CD4-positive, alpha-beta T cell (primary cell): ENCODE data around the gene HS6ST2. TPM values are rescaled to one million over a fixed set of nuclear protein-coding genes. Genes with fewer than 3 reads are reported as not detected.

Experiments
- ATAC-seq: fragments of 200-7000 bp; cut with Tn5 transposase; one replicate; pipeline ENCODE4 v1.10.0; 2022; ENCODE audit warnings: mild to moderate bottlenecking; ENCODE audit not compliant: poor library complexity
- CTCF ChIA-PET: fragments of 350-600 bp; sonication (Branson Sonifier 250); formaldehyde crosslinking; loops from one replicate; lab custom pipeline; 2021; ENCODE audit warnings: antibody characterized with exemption, inconsistent platforms; lab: Charles Lee
- POLR2A ChIA-PET: fragments of 350-600 bp; sonication (Branson Sonifier 250); formaldehyde crosslinking; loops from one replicate; lab custom pipeline; 2021; ENCODE audit warnings: antibody characterized with exemption, inconsistent platforms; lab: Charles Lee
- DNase-seq, 14 experiments: peaks; one replicate each; pipeline ENCODE4 v3.0.0-alpha.2; 2013 to 2020; ENCODE audit warnings: mixed read lengths in 2 of 14
- H3K27ac ChIP-seq, 2 donors: one replicate each; pipeline versions ENCODE4 v1.5.1 to v1.7.0; 2013; ENCODE audit warnings: low read length in 2 of 2, low read depth in 1 of 2, mild to moderate bottlenecking in 1 of 2
- H3K27me3 ChIP-seq, 2 experiments: 1 replicate in 1 of 2; 2 replicates in 1 of 2; pipeline versions ENCODE4 v1.6.1 to v1.7.0; 2013; ENCODE audit warnings: low read length in 2 of 2, control low read depth in 1 of 2, mild to moderate bottlenecking in 1 of 2, moderate library complexity in 1 of 2; ENCODE audit not compliant: insufficient read depth in 2 of 2, control insufficient read depth in 1 of 2
- H3K36me3 ChIP-seq: one replicate; pipeline ENCODE4 v1.6.1; 2013; ENCODE audit warnings: low read length, control low read depth; ENCODE audit not compliant: insufficient read depth
- H3K4me1 ChIP-seq: one replicate; pipeline ENCODE4 v1.6.1; 2013; ENCODE audit warnings: low read length, control low read depth; ENCODE audit not compliant: insufficient read depth
- H3K4me3 ChIP-seq: one replicate; pipeline ENCODE4 v1.5.1; 2013; ENCODE audit warnings: mild to moderate bottlenecking, low read length, moderate library complexity
- H3K9me3 ChIP-seq, 2 experiments: 1 replicate in 1 of 2; 2 replicates in 1 of 2; pipeline versions ENCODE4 v1.6.1 to v1.7.0; 2013; ENCODE audit warnings: low read length in 2 of 2, mild to moderate bottlenecking in 2 of 2, control low read depth in 1 of 2, moderate library complexity in 1 of 2; ENCODE audit not compliant: control insufficient read depth in 1 of 2, insufficient read depth in 1 of 2
- H3K27ac Mint-ChIP-seq: one replicate; pipeline ENCODE4 v1.8.0; 2020; ENCODE audit warnings: mixed read lengths
- H3K27me3 Mint-ChIP-seq: one replicate; pipeline ENCODE4 v1.8.0; 2021; ENCODE audit warnings: mixed read lengths
- H3K36me3 Mint-ChIP-seq: one replicate; pipeline ENCODE4 v1.8.0; 2021; ENCODE audit warnings: low read depth, mixed read lengths
- H3K4me1 Mint-ChIP-seq: one replicate; pipeline ENCODE4 v1.8.0; 2021; ENCODE audit warnings: low read depth, mixed read lengths
- H3K4me3 Mint-ChIP-seq: one replicate; pipeline ENCODE4 v1.8.0; 2020; ENCODE audit warnings: mild to moderate bottlenecking, mixed read lengths
- H3K9me3 Mint-ChIP-seq: one replicate; pipeline ENCODE4 v1.8.0; 2020; ENCODE audit warnings: mixed read lengths
- intact Hi-C, 2 experiments: fragments of 100-400 bp; cut with DNase I in 1 of 2; cut with micrococcal nuclease in 1 of 2; formaldehyde crosslinking; loops; one replicate each; pipeline versions ENCODE4 v1.15.1 to v1.9.0; 2023 to 2025; cut with DNase I, micrococcal nuclease
- total RNA-seq, 174 experiments: library from RNA in 2 of 174; stranded (reverse) in 2 of 174; gene quantifications; one replicate each; pipeline ENCODE4 v1.2.3 and lab custom pipeline; 2021 to 2026
- TF ChIP-seq, protein P1 (sequence below): fragments of 200-600 bp; IDR thresholded peaks from one replicate; pipeline ENCODE4 v1.8.0; 2022; ENCODE audit warnings: antibody characterized with exemption, mild to moderate bottlenecking

HS6ST2 gene
- total RNA-seq, 2 experiments from 2014 or later, result not detected

DNA sequence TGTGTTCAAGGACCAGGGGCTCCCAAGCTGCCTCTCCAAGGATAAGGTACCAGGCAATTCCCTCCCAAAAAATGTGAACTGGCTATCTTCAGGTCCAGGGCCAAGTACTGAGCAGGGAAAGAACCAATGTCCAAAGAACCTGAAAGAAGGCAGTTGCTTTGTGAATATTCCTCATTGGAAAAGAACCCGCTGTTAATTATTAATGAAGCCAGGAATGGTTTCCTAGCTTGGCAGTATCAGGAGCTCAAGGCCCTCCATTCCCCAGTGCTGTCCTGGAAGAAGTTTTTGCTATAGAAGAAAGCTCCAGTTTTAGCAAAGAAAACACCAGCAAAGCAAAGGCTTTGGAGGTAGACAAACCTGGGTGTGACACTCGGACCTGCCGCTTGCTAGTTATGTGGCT is 339.6 kb downstream of the HS6ST2 start:
- CTCF ChIA-PET, result no interaction called here
- intact Hi-C loops, result loop anchor here (5.0 kb wide), 2 partner anchors 392 to 767 kb away; no protein-coding TSS in a partner anchor
- no peaks in the 10 kb centered on the region for H3K9me3 Mint-ChIP-seq

DNA sequence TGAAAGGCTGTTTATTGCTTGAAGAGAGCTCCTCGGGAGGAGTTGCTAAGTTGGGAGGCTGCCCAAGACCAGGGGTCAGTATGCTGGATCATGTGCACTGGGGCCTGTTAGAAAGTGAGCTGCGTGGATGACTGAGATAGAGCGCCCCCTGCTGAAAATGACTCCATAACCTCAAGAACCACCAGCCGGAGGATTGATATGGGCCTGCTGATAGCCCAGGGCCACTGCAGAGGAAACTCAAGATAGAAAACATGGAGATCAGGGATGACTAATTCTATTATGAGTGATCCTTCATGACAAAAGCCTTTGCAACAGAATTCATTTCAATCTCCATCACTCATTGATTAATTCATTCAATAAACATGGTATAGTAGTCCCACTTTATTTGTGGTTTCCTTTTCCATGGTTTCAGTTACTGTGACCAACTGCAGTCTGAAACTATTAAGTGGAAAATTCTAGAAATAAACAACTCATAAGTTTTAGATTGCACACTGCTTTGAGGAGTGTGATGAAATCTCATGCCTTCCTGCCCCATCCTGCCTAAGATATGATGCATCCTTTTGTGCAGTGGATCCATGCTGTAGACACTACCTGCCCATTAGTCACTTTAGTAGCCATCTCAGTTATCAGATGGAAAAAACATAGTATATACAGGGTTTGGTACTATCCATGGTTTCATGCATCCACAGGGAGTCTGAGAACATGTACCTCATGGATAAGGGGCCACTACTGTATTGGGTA is 342.9 kb downstream of the HS6ST2 start:
- Mint-ChIP-seq H3K27me3 (no peaks in the 10 kb centered on the region), H3K9me3 (no peaks in the 10 kb centered on the region), H3K27ac (no peak overlapping the region), H3K4me3 (no peak overlapping the region), H3K4me1 (no peaks in the 10 kb centered on the region), H3K36me3 (no peaks in the 10 kb centered on the region)
- H3K27ac ChIP-seq, result no peak overlapping the region
- H3K9me3 ChIP-seq, result no peaks in the 10 kb centered on the region
- ChIA-PET CTCF (interaction anchor here (2.0 kb wide), 1 partner anchor 16 kb away, joined by 5 read pairs; no protein-coding TSS in a partner anchor), POLR2A (no interaction called here)
- H3K27me3 ChIP-seq, result no peaks in the 10 kb centered on the region
- H3K4me3 ChIP-seq, result no peak overlapping the region
- H3K4me1 ChIP-seq, result no peaks in the 10 kb centered on the region
- peak; percentile 37 for ATAC-seq
- DNase-seq, result peak in 13 of 14 experiments; percentile 8 to 69 (median 19)
- no peaks in the 10 kb centered on the region for H3K36me3 ChIP-seq
- TF ChIP-seq, protein P1, sequence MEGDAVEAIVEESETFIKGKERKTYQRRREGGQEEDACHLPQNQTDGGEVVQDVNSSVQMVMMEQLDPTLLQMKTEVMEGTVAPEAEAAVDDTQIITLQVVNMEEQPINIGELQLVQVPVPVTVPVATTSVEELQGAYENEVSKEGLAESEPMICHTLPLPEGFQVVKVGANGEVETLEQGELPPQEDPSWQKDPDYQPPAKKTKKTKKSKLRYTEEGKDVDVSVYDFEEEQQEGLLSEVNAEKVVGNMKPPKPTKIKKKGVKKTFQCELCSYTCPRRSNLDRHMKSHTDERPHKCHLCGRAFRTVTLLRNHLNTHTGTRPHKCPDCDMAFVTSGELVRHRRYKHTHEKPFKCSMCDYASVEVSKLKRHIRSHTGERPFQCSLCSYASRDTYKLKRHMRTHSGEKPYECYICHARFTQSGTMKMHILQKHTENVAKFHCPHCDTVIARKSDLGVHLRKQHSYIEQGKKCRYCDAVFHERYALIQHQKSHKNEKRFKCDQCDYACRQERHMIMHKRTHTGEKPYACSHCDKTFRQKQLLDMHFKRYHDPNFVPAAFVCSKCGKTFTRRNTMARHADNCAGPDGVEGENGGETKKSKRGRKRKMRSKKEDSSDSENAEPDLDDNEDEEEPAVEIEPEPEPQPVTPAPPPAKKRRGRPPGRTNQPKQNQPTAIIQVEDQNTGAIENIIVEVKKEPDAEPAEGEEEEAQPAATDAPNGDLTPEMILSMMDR, result peak; percentile 47
- intact Hi-C loops, result loop anchor here (1.0 to 5.0 kb wide), 3 partner anchors 323 to 763 kb away; no protein-coding TSS in a partner anchor

More for the DNA sequence above, 339.6 kb downstream of the HS6ST2 start:
- TF ChIP-seq, protein P1, result no peak
- ATAC-seq (no peak), DNase-seq (no peak)
- H3K36me3 Mint-ChIP-seq, result no peaks in the 10 kb centered on the region
- H3K4me1 Mint-ChIP-seq, result no peaks in the 10 kb centered on the region
- POLR2A ChIA-PET, result no interaction called here
- no peaks in the 10 kb centered on the region for H3K4me1 ChIP-seq
- no peak overlapping the region for H3K27ac Mint-ChIP-seq
- no peak overlapping the region for H3K4me3 ChIP-seq
- H3K27ac ChIP-seq, result no peak overlapping the region
- no peaks in the 10 kb centered on the region for H3K9me3 ChIP-seq
- no peaks in the 10 kb centered on the region for H3K27me3 Mint-ChIP-seq
- no peaks in the 10 kb centered on the region for H3K27me3 ChIP-seq
- no peaks in the 10 kb centered on the region for H3K36me3 ChIP-seq
- H3K4me3 Mint-ChIP-seq, result no peak overlapping the region

DNA sequence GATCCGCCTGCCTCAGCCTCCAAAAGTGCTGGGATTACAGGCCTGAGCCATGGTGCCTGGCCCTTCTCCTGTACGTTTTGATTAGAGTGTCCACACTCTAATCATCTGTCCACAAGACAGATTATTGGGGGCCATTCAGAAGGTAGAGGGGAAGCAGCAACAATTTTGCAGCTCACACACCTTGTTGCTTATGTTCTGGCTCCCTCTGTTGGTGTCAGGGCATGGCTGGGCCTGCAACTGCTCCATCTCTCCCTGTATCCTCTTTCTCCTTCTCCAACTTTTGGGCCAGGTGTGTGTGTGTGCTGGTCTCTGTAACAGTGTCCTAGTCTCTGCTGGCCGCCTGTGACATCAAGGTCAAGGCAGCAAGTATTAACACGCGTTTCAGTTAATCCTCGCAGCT is 344.1 kb downstream of the HS6ST2 start:
- H3K27ac Mint-ChIP-seq, result no peak overlapping the region
- no peaks in the 10 kb centered on the region for H3K36me3 ChIP-seq
- CTCF ChIA-PET, result interaction anchor here (1.3 to 2.0 kb wide), 2 partner anchors 17 to 388 kb away, joined by 3 to 5 read pairs; no protein-coding TSS in a partner anchor
- H3K9me3 Mint-ChIP-seq, result no peaks in the 10 kb centered on the region
- no peak overlapping the region for H3K4me3 Mint-ChIP-seq
- ATAC-seq, result no peak
- H3K36me3 Mint-ChIP-seq, result no peaks in the 10 kb centered on the region
- intact Hi-C loops, result loop anchor here in 1 of 2 experiments (5.0 kb wide), 3 partner anchors 322 to 772 kb away; no protein-coding TSS in a partner anchor
- H3K27me3 Mint-ChIP-seq, result no peaks in the 10 kb centered on the region
- TF ChIP-seq, protein P1, result no peak
- DNase-seq, result no peak
- no peaks in the 10 kb centered on the region for H3K27me3 ChIP-seq
- H3K27ac ChIP-seq, result no peak overlapping the region
- H3K4me1 Mint-ChIP-seq, result no peaks in the 10 kb centered on the region
- H3K4me3 ChIP-seq, result no peak overlapping the region
- no peaks in the 10 kb centered on the region for H3K4me1 ChIP-seq
- POLR2A ChIA-PET, result no interaction called here
- H3K9me3 ChIP-seq, result no peaks in the 10 kb centered on the region
